NCI-H446 (cell line): ENCODE data around the gene DNAH2.
A peak's percentile ranks its signal among the peaks of the same experiment; 100 is the strongest.

Experiments used
- DNase-seq, 2 experiments: peaks; one replicate each; lab custom pipeline; 2025; lab: John Stamatoyannopoulos, UW

DNAH2 gene

DNA sequence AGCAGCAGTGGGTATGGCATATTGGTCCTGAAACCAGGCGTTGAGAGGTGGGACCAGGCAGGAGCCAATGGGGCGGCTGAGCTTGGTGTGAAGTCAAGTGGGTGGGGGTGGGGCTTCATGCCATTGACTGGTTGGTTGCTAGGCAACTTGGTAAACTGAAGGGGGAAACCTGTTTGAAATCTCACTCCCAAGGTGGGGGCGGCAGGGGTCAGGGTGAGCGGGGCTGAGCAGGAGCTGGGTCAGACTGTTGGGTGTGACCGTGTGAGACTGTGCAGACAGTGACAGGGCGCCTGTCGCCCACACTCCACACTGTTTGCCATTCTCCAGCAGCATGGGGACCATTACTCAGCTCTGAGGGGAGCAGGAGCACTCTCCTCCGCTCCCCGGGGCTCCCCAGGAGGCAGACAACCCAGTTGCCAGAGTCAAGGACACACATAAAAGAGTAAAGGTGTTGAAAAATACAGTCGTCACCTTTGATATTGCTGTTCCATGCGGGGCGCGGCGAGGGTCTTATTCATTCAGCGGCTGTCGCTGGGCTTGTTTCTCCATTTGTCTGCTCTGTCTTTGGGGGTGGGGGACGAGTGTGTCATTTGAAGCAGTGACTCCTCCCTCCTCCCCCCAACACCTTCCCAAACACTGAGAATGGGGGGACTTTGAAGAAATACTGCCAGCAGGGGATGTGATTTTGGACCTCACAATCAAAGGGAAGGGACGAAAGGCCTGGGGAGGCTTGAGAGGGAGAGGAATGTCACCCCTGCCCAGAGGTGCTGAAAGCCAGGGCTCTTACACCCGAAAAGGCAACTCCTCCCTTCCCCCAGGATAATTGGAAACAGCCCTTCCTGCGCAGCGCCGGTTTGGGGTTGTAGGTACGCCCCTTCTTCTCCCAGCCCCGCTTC, 13.7 kb upstream of the DNAH2 start:
- DNase-seq = no peak

DNA sequence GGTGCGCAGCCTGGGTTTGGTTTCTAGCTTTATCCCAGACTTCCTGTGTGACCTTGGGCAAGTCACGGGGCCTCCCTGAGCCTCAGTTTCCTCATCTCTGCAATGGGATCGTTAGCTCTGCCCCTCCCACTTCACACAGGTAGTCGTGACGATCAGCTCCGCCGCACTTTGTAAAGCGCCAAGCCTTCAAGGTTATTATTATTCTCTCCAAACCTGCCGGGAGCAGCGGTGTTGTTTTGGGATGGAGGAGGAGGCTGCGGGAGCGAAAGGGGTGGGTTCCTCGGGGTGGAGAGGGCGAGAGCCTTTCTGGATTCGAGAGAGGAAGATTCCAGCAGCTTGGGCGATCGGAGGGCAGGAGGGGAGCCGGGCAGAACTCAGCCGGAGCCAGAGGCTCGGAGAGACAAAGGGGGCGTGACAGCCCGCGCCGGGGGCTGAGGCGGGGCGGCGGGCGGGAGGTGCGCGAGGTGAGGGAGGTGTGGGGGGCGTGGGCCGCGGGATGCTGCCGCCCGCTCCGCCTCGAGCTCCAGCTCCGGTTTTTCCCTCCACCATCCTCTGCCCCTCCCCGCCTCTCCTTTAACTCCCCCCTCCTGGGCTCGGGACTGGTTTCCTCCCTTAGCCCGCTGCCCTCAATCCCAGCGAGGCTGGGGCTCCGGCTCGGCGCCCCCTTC, 12.8 kb upstream of the DNAH2 start, which contains the start of gene EFNB3:
EFNB3 (plus strand) TSS at position 602 of the 668 bp plus-strand sequence. CDS start 397 bp downstream, outside the sequence.
- peak in 1 of 2 experiments; percentile 58 for DNase-seq

DNA sequence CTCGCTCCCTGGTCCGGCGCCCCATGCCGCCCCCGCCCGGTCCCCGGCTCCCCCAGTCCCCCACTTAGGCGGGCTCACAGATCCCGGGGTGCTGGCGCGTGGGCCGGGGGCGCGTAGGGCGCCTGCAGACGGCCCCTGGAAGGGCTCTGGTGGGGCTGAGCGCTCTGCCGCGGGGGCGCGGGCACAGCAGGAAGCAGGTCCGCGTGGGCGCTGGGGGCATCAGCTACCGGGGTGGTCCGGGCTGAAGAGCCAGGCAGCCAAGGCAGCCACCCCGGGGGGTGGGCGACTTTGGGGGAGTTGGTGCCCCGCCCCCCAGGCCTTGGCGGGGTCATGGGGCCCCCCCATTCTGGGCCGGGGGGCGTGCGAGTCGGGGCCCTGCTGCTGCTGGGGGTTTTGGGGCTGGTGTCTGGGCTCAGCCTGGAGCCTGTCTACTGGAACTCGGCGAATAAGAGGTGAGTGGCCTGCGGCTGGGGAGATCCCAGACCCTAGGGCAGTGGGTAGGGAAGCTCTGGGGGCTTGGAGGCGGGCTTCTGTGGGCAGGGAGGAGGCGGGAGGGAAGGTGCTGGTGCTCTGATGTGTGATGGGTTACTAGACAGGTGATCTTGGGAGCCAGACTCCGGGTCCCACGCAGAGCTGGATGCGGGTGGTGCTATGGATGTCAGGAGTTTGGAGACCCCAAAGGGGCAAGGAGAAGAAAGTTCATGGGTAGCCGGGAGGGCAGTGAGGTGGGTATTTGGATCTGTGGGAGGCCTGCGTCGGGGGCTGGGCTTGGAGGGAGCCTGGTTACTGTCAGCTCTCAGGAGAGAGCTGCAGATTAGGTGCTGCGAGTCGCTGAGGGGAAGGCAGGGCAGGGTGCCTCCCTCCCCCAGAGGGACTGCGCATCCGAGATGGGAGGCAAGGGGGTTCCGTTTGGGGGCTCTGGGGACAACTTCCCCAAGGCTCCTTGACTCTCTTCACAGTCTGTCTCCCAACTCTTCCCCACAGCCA, 12.0 kb upstream of the DNAH2 start:
- DNase-seq = no peak

DNA sequence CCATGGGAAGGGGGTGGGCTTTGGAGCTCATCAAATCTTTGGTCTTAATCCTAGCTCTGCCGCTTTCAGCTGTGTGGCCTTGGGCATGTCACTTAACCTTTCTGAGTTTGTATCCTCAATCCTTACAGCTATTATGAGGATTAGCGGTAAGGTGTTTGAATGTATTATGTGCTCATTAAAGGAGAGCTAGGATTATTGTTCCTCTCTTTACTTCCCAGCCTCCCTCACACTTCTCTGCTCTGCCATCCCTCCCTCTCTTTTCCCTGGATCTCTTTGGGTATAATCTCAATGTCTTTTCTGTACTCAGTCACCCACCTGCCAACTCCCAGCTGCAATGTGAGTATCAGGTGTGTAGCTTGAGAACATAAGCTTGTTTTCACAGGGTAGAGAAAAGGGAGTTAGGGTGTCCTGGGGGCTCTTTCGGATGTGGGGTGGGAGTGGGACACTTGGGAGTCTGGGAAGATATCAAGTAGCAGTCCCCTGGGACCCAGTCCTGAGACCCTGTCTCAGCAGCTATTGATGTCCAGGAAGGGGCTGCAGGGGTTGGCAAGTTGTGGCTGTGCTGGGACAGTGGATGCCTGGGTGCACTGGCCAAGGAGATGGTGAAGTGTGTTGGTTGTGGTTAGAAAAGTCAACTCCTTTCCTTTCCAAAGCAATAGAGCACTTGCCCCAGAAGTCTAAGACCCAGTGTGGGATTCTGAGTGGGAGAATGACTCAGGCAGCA, 10.8 kb upstream of the DNAH2 start:
- DNase-seq = no peak

DNA sequence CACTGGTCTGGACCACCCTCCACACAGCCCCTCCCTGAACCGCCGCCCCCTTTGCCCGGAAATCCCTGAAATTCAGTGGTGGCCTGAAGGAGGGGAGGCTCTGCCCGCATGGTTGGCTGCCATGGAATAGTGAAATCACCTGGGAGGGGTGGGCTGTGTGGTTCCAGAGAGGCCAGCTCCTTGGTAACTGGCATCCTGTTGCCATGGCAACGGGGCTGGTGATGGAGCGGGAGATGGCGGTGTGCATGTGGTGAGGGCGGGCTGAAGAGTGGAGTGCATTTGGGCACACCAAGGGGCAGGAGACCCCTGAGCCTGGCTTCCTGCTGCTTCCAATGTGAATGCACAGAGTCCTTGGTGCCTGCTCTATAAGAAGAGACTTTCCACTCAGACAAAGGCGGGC, 10.1 kb upstream of the DNAH2 start:
- DNase-seq = no peak

DNA sequence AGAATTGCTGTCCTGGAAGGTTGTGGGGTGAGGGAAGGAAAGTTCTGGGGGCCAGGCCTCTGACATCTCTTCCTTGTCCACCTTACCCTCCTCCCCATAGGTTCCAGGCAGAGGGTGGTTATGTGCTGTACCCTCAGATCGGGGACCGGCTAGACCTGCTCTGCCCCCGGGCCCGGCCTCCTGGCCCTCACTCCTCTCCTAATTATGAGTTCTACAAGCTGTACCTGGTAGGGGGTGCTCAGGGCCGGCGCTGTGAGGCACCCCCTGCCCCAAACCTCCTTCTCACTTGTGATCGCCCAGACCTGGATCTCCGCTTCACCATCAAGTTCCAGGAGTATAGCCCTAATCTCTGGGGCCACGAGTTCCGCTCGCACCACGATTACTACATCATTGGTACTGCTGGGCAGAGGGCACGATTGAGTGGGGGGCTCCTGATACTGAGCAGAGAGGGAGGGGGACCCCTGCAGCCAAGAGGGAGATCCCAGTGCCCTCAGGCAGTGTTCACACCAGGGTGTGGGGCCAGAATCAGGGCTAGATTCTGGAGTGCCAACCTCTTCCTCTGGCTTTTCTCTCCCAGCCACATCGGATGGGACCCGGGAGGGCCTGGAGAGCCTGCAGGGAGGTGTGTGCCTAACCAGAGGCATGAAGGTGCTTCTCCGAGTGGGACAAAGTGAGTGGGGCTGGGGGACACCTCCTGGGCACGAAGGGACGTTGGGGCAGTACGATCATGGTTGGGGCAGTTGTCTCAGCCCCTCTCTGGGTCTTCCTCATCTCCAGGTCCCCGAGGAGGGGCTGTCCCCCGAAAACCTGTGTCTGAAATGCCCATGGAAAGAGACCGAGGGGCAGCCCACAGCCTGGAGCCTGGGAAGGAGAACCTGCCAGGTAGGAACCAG, 9.4 kb upstream of the DNAH2 start:
- DNase-seq = no peak

DNA sequence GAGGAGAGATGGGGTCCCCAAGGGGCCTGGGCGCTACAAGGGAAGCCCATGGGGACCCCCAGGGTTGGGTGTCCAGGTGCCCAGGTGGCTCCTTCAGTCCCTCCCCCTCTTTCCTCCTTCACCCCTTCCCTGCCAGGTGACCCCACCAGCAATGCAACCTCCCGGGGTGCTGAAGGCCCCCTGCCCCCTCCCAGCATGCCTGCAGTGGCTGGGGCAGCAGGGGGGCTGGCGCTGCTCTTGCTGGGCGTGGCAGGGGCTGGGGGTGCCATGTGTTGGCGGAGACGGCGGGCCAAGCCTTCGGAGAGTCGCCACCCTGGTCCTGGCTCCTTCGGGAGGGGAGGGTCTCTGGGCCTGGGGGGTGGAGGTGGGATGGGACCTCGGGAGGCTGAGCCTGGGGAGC, 8.5 kb upstream of the DNAH2 start:
- no peak for DNase-seq

DNA sequence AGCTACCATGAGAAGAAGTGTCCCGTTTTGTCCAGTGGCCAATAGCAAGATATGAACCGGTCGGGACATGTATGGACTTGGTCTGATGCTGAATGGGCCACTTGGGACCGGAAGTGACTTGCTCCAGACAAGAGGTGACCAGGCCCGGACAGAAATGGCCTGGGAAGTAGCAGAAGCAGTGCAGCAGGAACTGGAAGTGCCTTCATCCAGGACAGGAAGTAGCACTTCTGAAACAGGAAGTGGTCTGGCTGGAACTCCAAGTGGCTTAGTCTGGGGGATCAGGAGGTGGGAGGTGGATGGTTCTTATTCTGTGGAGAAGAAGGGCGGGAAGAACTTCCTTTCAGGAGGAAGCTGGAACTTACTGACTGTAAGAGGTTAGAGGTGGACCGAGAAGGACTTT, 7.2 kb upstream of the DNAH2 start:
- DNase-seq = no peak

DNA sequence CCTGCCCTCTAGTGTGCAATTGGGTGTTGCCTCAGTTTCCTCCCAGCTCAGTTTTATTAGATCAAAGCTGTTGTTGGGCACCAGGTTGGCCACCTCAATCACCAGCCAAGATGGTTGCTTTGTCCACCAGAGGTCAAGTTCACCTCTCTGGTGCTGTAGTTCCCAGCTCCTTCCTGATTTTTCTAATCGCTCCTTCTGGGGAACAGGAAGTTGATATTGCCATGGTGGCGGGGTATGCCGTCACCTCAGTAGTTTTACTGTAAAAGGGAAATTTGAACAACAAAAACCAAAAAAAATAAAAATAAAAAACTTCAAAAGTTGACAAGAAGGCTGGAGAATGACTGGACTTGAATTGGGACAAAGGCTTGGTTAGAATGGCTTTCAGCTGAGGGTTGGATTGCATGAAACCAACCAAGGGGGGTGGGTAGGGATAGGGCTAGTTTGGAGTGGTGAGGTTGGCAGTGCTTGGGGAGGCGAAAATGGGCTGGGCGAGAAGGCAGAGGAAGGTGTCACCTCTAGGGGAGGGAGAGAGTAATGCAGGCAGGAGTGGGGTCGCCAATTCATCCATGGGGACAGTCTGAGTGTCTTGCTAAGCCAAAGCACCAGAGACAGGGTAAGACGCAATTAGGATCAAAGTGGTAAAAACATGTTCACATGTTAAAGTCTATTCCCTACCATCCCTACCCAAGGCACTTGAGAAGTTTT, 6.3 kb upstream of the DNAH2 start:
- no peak for DNase-seq

DNA sequence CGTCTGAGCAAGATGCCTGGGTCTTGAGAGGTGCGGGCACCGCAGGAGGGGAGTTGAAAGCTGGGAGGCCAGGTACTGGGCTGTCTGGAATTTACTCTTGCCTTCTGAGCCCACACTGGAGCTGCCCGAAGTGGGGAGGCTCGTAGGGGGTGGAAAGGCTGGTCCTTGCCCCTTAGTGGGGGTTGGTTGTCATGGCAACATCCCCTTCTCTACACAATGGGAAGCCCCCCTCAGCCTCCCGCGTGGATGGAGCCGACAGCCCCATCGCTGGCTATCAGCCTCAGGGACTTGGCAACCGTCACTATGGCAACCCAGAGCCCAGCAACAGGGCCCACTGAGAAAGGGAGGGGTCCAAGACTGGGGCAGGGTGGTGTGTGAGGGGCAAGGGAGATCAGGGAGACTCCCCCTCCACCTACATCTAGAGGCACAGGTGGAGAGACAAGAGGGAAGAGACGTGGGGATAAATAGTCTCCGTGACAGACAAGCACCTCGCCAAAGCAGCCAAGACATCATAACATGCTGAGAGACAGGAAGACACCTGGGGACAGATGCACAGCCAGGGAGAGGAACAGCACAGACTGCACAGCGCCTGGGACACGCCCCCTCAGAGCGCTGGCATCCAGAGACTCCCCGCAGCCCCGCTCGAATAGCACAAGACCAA, 5.3 kb upstream of the DNAH2 start:
- peak in 1 of 2 experiments; percentile 16 for DNase-seq

DNA sequence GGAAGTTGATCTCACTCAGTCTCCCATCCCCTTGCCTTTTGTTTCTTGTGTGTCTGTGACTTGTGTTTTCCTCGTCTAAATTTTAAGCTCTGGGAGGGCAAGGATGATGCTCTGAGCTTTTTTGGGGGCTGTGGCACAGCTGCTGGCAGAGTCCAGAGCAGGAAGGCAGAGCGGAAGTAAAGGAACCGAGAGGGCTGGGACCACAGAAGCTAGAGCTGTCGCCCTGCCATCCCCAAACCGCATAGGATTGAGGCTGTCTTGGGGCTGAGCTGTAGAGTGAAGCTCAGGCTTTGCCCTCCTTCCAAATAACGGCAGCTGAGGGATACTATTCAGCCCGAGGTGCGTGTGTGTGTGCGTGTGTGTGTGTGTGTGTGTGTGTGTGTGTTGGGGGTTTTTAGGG, 3.8 kb upstream of the DNAH2 start:
- no peak for DNase-seq

DNA sequence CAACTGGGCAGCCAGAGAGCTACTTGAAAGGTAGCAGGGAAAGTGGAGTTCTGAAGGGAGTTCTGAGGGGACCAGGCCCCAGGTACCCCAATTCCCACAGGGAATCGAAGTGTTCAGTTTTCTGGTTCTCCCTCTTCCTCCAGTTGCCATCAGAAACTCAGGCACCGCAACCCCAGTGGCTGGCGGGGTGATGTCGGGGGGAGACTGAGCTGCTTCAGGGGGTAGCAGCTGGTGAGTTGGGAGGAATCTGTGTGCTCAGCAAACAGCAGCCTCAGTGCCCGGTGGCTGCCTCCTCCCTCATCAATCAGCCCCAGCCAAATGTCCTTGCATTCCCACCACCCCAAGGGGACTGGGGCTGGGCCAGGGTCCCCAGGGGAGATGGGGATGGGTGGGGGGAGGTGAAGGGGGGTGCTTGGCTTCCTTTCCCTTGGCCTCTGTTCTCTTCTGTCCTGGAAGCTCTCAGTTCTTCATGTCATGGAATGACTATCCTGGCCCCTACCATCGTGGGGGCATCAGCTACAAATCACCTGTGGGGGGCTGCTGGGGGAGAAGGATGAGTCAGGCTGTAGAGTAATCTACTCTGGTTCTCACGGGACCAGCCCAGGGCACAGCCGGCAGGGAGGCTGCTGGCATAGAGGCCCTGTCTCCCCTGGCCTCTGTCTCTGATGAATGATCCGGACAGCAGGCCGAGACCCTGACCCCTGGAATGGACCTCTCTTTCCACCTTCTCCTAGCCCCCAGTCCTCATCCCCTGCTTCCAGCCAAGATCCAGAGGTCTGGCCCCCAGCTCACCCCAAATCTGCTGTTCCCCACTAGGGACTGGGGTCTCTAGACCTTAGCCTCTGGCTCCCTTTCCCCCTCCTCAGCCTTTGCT, 2.6 kb upstream of the DNAH2 start:
- no peak for DNase-seq

DNA sequence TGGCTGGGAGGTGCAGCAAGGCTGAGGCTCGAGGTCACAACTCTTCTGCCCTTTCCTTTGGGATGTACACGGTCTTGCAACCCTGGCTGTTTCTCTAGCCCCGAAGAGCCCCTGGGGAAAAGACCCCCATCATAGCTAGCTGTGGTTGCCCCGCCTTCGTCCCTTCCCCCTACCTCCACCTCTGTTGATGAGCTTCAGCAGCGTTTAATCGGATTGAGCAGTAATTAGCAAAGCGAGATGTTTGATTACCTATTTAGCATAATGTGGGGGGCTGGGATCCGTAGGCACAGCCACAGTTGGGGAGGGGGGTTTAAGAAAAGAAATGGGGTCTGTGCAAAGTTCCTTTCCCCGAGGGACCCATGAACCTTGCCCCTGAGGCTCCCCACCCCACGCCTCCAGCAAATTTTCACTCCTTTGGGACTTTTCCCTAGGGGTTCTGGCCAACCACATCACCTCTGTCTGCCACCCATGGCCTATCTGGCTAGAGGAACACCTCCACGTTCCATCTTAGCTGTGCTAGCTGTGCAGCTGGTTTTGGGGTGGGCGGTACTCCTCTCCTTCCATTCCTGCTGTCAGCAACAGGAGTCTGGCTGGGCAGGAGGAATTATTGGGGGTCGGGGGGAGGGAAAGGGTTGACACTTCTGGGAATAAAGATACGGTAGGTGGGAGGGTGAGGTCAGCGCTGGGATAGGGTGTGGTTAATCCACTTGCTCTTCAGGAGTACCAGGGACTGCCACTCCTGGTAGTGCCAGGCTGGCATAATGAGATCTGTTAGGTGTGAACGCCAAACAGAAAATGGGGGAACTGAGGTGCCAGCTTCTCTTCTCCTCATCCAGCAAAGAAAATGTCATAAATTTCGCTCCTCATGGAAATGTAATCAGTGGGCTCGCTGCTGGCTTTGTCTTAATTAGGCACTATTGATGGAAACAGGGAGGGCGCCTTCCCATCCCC, 1.3 kb upstream of the DNAH2 start:
- DNase-seq = no peak

DNA sequence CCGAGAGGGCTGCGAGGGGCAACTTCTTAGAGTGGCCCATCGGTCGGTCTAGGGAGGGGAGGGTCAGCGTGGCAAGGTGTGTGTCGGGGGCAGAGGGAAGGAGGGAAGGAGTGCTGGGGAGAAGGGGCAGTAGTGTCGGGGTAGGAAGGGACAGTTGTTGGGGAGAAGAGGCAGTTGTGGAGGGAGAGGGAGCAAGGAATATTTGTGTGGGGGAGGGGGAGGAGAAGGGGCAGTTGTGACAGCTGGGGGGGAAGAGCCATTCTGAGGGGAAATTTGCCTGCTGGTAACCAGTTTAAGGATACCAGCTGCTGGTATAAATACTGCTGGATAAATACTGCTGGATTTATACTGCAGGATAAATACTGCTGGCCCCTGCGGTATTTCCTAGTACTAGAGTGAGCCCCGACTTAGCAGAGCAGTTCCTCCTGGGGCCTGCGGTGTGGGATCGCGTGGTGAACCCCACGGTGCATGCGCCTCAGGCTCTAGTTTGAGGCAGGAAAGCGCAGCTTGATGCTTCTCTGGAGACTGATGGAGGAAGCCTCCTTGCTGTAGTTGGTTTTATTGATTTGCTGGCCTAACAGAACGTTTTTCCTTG, 309 bp downstream of the DNAH2 start:
- DNase-seq = no peak

DNA sequence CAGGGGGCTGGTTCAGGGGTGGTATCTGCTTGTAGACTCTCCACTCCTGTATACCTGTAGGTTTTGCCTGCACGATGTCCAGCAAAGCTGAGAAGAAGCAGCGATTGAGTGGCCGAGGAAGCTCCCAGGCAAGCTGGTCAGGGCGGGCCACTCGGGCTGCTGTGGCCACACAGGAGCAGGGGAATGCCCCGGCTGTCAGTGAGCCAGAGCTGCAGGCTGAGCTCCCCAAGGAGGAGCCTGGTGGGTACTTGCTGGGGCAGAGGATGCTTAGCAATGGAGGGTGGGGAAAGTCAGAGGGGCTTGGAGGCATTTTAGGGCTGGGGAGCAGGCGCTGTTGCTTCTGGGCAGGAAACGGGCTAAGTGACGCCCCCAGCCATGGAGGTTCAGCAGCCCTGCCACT, 2.1 kb downstream of the DNAH2 start:
- no peak for DNase-seq

DNA sequence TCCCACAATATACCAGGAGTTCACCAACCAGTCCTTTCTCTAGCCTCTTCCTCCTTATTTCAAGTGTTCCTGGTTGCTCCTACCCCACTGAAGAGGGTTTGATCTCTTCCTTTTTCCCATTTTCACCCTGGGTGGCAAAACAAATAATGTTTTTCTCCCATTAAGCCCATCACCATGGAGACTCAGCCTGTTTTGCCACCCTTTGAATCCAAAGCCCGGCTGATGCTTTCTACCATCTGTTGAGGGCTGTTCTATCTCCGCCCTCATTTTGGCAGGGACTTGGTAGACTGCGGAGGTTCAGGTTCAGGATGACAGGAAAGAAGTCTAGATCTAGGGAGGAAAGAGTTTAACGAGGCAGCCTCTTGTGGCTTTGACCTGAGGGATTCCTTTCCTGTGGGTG, 2.6 kb downstream of the DNAH2 start:
- peak; percentile 83 to 89 for DNase-seq

DNA sequence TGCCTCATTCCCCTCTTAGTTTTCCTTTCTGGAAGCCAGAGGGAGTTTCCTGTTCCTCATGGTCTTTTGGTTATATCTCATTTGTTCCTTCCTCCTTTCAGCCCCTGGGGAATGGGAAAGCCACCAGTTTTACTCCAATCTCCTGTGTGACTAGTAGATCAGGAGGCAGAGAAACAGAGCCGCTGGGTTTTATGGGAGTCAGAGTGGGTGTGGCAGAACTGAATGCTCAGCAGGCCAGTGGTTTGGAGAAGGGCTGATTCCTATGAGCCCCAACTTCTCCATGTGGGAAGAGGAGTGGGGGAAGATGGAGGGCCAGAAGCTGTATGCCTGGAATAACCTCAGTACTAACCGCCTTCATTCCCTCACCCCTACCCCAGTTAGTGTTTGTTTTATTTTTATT, 4.1 kb downstream of the DNAH2 start:
- no peak for DNase-seq
